K562 (cell line): ENCODE measurements around the gene HRG.

ENCODE experiments used
- CTCF ChIP-seq, 3 experiments: IDR thresholded peaks in 2 of 3; conservative IDR thresholded peaks in 1 of 3; 2 replicates each; pipeline ENCODE4 v1.5.1; 2011 to 2012; ENCODE audit warnings: low read length in 3 of 3, mild to moderate bottlenecking in 3 of 3, control low read depth in 2 of 3, improper control_type of control experiment in 1 of 3, inconsistent platforms in 1 of 3, low read depth in 1 of 3, mixed read lengths in 1 of 3, moderate library complexity in 1 of 3; ENCODE audit not compliant: insufficient read depth in 2 of 3
- RCOR1 ChIP-seq, 2 experiments: IDR thresholded peaks; 2 replicates each; pipeline ENCODE4 v1.6.1; 2012; ENCODE audit warnings: low read depth in 2 of 2, low read length in 2 of 2, borderline replicate concordance in 1 of 2, improper control_type of control experiment in 1 of 2
- REST ChIP-seq, 2 experiments: fragments of 450-650 bp; formaldehyde crosslinking in 1 of 2; IDR thresholded peaks; 2 replicates each; pipeline versions ENCODE4 v1.4.0 to v1.6.1; 2014 to 2020; ENCODE audit warnings: mild to moderate bottlenecking in 2 of 2, borderline replicate concordance in 1 of 2, low read depth in 1 of 2
- SIN3A ChIP-seq, 2 experiments: fragments of 150-350 bp in 1 of 2; IDR thresholded peaks; 2 replicates each; pipeline ENCODE4 v1.6.1; 2011 to 2016; ENCODE audit warnings: borderline replicate concordance in 2 of 2, low read depth in 2 of 2, low read length in 2 of 2, mild to moderate bottlenecking in 2 of 2, moderate library complexity in 2 of 2; ENCODE audit not compliant: control insufficient read depth in 1 of 2
- ZBTB7A ChIP-seq: IDR thresholded peaks from 2 replicates; pipeline ENCODE4 v1.6.1; 2011; ENCODE audit warnings: low read depth, mild to moderate bottlenecking, low read length, moderate library complexity, borderline replicate concordance; ENCODE audit not compliant: control insufficient read depth
- ZNF707 ChIP-seq: fragments of 250-450 bp; sonication (Bioruptor Pico); conservative IDR thresholded peaks from 2 replicates; pipeline ENCODE4 v1.8.0; 2022; ENCODE audit warnings: inconsistent platforms, mild to moderate bottlenecking, moderate library complexity

DNA sequence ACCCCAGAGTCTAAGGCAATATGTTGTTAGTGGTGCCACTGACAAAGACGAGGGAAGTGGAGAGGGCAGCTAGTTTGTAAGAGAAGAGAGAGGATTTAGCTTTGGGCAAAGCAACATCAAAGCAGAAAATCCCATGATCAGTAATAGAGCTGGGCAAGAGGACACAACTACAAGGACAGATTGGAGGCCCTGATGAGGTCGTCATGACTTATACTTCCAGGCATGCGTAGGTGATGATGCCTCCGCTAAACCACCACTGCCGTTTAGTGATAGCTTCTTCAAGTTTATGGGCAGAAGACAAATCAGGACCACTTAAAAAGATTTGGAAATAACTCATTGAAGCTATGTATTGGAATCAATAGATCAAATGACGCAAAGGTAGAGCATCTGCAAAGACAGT lies 2.6 kb downstream of the HRG start:
- TF ChIP-seq SIN3A (IDR thresholded peaks at IDR 0.05; ENCODE audit: borderline replicate concordance in 2 of 2, control insufficient read depth in 1 of 2, low read depth in 2 of 2, low read length in 2 of 2): no peak
- no peak for TF ChIP-seq CTCF (IDR thresholded peaks at IDR 0.05 in 2 of 3, conservative IDR thresholded peaks at IDR 0.05 in 1 of 3; ENCODE audit: insufficient read depth in 2 of 3, low read depth in 1 of 3, low read length in 3 of 3)
- no peak for TF ChIP-seq ZNF707 (CRISPR knock-in tag)
- no peak for TF ChIP-seq REST (IDR thresholded peaks at IDR 0.05; ENCODE audit: borderline replicate concordance)
- no peak for TF ChIP-seq REST (CRISPR knock-in tag; IDR thresholded peaks at IDR 0.05; ENCODE audit: low read depth)
- no peak for TF ChIP-seq RCOR1 (IDR thresholded peaks at IDR 0.05; ENCODE audit: borderline replicate concordance in 1 of 2, low read depth in 2 of 2, low read length in 2 of 2)
- TF ChIP-seq ZBTB7A: no peak
